ENCODE measurements around the gene RAB3GAP2.

RAB3GAP2 gene

GRCh38 chr1:220272047-220272840 is at the start of gene RAB3GAP2:
Gene RAB3GAP2, minus strand, starts transcription at chr1:220272453. Its CDS starts 116 bp downstream, at chr1:220272337.
- no peak for TF ChIP-seq CTCF (IDR thresholded peaks at IDR 0.05; ENCODE audit: extremely low read depth, missing control alignments)

GRCh38 chr1:220321758-220322157 is 49.5 kb upstream of the RAB3GAP2 start:
- no peak for TF ChIP-seq CTCF (IDR thresholded peaks at IDR 0.05; ENCODE audit: extremely low read depth, missing control alignments)
- DNase-seq (ENCODE audit: low spot score): no peak

More at GRCh38 chr1:220272047-220272840, at the start of gene RAB3GAP2:
- peak; percentile 96 for DNase-seq (ENCODE audit: low spot score)

GRCh38 chr1:220320709-220321108 is 48.5 kb upstream of the RAB3GAP2 start:
- no peak for TF ChIP-seq CTCF (IDR thresholded peaks at IDR 0.05; ENCODE audit: extremely low read depth, missing control alignments)
- DNase-seq (ENCODE audit: low spot score): no peak

- no peak for TF ChIP-seq CTCF (IDR thresholded peaks at IDR 0.05; ENCODE audit: extremely low read depth, missing control alignments)
- DNase-seq (ENCODE audit: low spot score): no peak
Observed at GRCh38 chr1:220318673-220319072, 46.4 kb upstream of the RAB3GAP2 start.

- TF ChIP-seq CTCF (IDR thresholded peaks at IDR 0.05; ENCODE audit: extremely low read depth, missing control alignments): no peak
Observed at GRCh38 chr1:220317161-220317560, 44.9 kb upstream of the RAB3GAP2 start.

GRCh38 chr1:220316305-220316704 is 44.1 kb upstream of the RAB3GAP2 start:
- no peak for TF ChIP-seq CTCF (IDR thresholded peaks at IDR 0.05; ENCODE audit: extremely low read depth, missing control alignments)
- DNase-seq (ENCODE audit: low spot score): no peak

More at GRCh38 chr1:220317161-220317560, 44.9 kb upstream of the RAB3GAP2 start:
- no peak for DNase-seq (ENCODE audit: low spot score)

- DNase-seq (ENCODE audit: low spot score): no peak
- TF ChIP-seq CTCF (IDR thresholded peaks at IDR 0.05; ENCODE audit: extremely low read depth, missing control alignments): no peak
Observed at GRCh38 chr1:220315070-220315839, 43.0 kb upstream of the RAB3GAP2 start.

All from GM20000 (cell line).